BE2C (cell line): ENCODE data around the gene ADGRD2.

ENCODE experiments used
- DNase-seq: peaks from one replicate; pipeline ENCODE4 v3.0.0-alpha.2; 2020
- H3K27me3 ChIP-seq: fragments of 250-450 bp; sonication (Bioruptor Pico); 2 replicates; pipeline ENCODE4 v1.5.1; 2020; ENCODE audit warnings: mild to moderate bottlenecking
- H3K36me3 ChIP-seq: fragments of 250-450 bp; sonication (Bioruptor Pico); 2 replicates; pipeline ENCODE4 v1.5.1; 2020; ENCODE audit warnings: mild to moderate bottlenecking
- H3K4me1 ChIP-seq: fragments of 250-450 bp; sonication (Bioruptor Pico); 2 replicates; pipeline ENCODE4 v1.5.1; 2020
- H3K4me3 ChIP-seq: 2 replicates; pipeline ENCODE4 v1.5.1; 2011; ENCODE audit warnings: low read depth, low read length
- H3K9me3 ChIP-seq: fragments of 250-450 bp; sonication (Bioruptor Pico); 2 replicates; pipeline ENCODE4 v1.5.1; 2020
- TF ChIP-seq, protein P1 (sequence below): IDR thresholded peaks from 2 replicates; pipeline ENCODE4 v1.5.1; 2012; ENCODE audit warnings: mild to moderate bottlenecking, low read depth, low read length

ADGRD2 gene

DNA sequence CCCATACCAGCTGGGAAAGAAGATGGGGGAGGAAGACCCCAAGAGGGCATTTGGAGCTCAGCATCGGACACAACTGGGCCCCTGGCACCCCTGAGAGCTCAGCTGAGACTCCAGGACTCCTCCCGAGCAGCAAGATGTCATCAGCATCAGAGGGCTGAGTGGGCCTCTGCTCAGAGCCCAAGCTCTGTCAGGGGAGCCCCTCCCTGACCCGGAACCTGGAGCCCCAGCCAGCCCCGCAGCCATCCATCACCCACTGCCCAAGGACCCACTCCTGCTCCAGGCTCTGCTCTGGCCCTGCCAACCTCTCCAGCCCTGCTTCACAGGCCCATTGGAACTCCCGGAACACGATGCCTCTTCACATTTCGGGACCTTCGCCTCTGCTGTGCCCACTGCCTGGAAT is 47.2 kb downstream of the ADGRD2 start:
- TF ChIP-seq, protein P1, sequence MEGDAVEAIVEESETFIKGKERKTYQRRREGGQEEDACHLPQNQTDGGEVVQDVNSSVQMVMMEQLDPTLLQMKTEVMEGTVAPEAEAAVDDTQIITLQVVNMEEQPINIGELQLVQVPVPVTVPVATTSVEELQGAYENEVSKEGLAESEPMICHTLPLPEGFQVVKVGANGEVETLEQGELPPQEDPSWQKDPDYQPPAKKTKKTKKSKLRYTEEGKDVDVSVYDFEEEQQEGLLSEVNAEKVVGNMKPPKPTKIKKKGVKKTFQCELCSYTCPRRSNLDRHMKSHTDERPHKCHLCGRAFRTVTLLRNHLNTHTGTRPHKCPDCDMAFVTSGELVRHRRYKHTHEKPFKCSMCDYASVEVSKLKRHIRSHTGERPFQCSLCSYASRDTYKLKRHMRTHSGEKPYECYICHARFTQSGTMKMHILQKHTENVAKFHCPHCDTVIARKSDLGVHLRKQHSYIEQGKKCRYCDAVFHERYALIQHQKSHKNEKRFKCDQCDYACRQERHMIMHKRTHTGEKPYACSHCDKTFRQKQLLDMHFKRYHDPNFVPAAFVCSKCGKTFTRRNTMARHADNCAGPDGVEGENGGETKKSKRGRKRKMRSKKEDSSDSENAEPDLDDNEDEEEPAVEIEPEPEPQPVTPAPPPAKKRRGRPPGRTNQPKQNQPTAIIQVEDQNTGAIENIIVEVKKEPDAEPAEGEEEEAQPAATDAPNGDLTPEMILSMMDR, result no peak
- no peaks in the 10 kb centered on the region for H3K36me3 ChIP-seq
- H3K4me3 ChIP-seq, result no peak overlapping the region
- no peaks in the 10 kb centered on the region for H3K4me1 ChIP-seq
- H3K9me3 ChIP-seq, result no peaks in the 10 kb centered on the region
- no peak for DNase-seq
- H3K27me3 ChIP-seq, result peaks cover 12% of the 10 kb centered on the region

DNA sequence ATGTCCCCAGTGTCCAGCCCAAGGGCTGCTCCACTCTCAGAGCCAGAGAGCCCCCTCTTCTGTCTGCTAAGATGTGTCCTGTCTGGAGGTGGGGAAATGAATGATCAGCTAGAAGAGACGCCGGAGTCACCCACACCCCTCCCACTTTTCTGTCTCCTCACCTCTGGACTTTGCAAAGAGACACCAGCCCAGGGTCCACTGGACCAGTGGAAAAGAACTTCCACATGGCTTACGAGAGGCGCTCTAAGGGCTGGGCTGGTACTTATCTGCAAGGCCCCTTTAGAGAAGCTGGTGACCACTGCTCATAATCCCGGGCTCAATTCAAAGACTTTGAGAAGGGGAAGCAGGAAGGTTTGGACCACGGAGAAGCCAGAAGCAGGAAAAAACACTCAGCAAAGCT is 47.8 kb downstream of the ADGRD2 start:
- TF ChIP-seq, protein P1, result no peak
- H3K27me3 ChIP-seq, result peaks cover 18% of the 10 kb centered on the region
- no peak overlapping the region for H3K4me3 ChIP-seq
- DNase-seq, result no peak
- no peaks in the 10 kb centered on the region for H3K4me1 ChIP-seq
- H3K36me3 ChIP-seq, result no peaks in the 10 kb centered on the region
- no peaks in the 10 kb centered on the region for H3K9me3 ChIP-seq

DNA sequence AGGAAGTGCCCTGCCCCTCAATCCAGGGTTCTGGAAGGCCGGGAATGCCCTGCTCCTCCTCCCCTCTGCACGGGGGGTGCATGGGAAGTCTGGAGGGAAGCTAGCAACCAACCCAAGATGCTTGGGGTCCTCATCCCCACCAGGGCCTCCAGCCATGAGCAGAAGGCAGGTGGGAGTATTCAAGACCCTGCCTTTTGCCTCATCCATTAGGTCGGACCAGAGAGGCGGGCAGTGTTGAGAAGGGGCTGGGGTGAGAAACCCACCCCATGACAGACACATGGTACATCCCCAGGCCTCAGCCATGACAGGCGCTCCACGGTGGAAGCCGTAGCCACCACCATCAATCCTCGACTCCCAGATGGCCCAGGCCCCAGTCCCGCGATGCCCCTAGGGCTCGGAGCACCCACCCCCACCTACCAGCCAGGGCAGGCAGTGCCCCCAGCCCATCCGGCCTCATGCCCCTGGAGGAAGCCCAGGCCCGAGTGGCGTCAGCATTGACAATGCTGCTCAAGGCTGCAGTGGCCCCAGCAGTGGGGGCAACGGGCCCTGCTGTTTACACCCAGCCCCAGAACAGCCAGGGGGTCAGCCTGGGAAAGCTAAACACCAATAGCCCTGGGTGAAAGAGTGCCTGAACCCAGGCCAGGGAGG is 48.4 kb downstream of the ADGRD2 start:
- Histone ChIP-seq H3K4me3 (no peak overlapping the region), H3K27me3 (peaks cover 24% of the 10 kb centered on the region), H3K36me3 (no peaks in the 10 kb centered on the region), H3K4me1 (no peaks in the 10 kb centered on the region), H3K9me3 (no peaks in the 10 kb centered on the region)
- TF ChIP-seq, protein P1, result no peak
- DNase-seq, result no peak

DNA sequence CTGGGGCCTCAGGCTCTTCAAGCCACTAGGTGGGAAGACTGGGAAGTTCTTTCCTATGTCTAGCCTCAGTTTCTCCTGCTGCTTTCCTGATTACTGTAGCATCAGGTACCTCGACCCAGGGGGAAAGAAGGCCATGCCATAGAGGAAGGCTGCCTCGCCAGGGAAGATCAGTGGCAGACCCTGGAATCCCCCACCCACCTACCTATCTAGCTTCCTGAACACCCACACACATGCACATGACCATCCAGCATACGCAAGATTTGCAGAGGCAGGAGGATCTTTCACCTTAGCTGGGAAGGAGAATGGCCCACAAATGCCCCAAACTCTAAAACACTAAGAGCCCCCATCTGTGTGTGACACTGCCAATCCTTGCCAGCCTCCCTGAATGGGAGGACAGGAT is 49.0 kb downstream of the ADGRD2 start:
- Histone ChIP-seq H3K4me3 (no peak overlapping the region), H3K36me3 (no peaks in the 10 kb centered on the region), H3K9me3 (no peaks in the 10 kb centered on the region), H3K4me1 (no peaks in the 10 kb centered on the region), H3K27me3 (peaks cover 30% of the 10 kb centered on the region)
- DNase-seq, result no peak
- TF ChIP-seq, protein P1, result no peak

DNA sequence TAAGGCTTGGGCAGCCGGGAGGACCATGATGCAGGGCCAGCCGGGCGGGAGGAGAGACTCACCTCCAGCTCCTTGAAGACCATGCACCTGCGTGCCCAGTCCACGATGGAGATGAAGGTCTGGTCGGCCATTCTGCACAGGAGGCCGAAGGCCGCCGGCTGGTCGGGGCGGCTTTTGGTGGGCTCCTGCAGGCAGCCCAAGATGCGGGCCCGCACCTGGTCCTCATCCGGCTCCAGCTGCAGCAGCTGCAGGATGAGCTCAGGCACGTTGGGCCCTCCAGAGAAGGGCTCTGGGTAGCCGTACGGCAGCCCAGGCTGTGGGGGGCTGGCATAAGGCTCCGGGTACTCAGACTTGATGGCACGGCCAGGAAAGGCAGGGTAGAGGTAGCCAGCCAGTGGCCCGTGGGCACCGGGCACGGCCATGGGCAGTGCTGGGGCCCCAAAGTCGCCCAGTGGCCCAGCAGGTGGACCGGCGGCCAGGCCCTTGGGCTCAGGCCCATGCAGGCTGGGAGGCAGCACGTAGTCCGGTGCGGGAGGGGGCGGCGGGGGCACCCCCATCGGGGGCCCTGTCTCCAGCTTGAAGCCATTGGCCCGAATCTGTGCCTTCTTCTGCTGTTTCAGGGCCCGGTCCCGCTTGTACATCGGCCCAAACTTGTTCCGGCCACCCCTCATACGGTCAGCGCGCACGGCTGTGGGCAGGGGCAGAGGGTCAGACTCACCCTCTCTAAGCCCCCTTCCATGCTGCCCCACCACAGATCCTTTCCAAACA is 50.0 kb downstream of the ADGRD2 start:
- H3K27me3 ChIP-seq, result peaks cover 38% of the 10 kb centered on the region
- TF ChIP-seq, protein P1, result no peak
- no peak overlapping the region for H3K4me3 ChIP-seq
- H3K9me3 ChIP-seq, result no peaks in the 10 kb centered on the region
- H3K36me3 ChIP-seq, result no peaks in the 10 kb centered on the region
- no peaks in the 10 kb centered on the region for H3K4me1 ChIP-seq
- DNase-seq, result no peak
